ENCODE data around the gene MMRN1.

MMRN1 gene

DNA sequence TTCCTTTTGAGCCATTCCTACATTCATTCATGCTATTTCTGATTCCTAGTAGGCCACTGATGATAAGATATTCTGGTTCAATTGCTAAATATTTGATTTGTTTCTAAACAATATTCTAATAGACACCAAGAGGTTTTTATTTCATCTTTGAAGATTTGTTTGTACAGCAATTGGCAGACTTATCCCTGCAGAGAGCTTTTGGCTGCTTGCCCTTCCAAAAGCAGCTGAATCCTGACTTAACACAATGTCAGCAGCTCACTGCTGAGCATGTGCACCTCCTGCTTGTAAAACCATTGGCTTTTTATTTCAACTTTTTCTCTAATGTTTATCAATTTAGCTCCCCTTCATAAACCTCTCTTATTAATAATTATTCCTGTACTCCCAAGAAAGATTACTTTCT is 45.3 kb downstream of the MMRN1 start:
- no peak overlapping the region for H3K9ac ChIP-seq (ENCODE audit: low read depth in 1 of 2, low read length in 2 of 2)
- no peaks in the 10 kb centered on the region for H3K36me3 ChIP-seq (ENCODE audit: control insufficient read depth in 2 of 2, insufficient read depth in 2 of 2, low read length in 2 of 2)
- no peak overlapping the region for H3K27ac ChIP-seq (ENCODE audit: low read depth in 2 of 2, low read length in 2 of 2)
- no peak overlapping the region for H3K4me3 ChIP-seq (ENCODE audit: low read length in 2 of 2)
- no peaks in the 10 kb centered on the region for H3K4me1 ChIP-seq (ENCODE audit: control insufficient read depth in 2 of 2, insufficient read depth in 2 of 2, low read length in 2 of 2)
- no peaks in the 10 kb centered on the region for H3K27me3 ChIP-seq (ENCODE audit: control insufficient read depth in 2 of 2, insufficient read depth in 2 of 2, low read length in 2 of 2)
- no peaks in the 10 kb centered on the region for H3K9me3 ChIP-seq (ENCODE audit: control insufficient read depth in 2 of 2, low read length in 2 of 2)

DNA sequence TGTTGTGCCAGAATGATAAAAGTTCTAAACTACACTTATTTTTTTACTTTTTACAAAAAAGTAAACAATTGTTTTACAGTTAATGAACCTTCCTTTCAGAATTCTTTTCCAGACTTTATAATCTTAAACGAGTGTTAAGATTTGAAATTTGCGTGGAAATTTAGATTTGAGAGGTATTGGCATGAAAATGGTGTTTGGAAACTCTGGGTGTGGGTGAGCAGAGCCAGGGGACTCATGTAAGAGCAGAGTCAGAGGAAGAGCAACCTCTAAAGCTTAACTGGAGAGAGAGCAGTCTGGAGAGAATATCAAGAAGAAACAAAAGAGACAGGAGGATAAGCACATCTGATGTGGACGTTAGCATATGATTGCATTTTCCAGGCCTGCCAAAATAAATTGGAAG is 48.2 kb downstream of the MMRN1 start:
- no peak overlapping the region for H3K4me3 ChIP-seq (ENCODE audit: low read length in 2 of 2)
- H3K9ac ChIP-seq (ENCODE audit: low read depth in 1 of 2, low read length in 2 of 2) = no peak overlapping the region
- no peaks in the 10 kb centered on the region for H3K9me3 ChIP-seq (ENCODE audit: control insufficient read depth in 2 of 2, low read length in 2 of 2)
- H3K4me1 ChIP-seq (ENCODE audit: control insufficient read depth in 2 of 2, insufficient read depth in 2 of 2, low read length in 2 of 2) = no peaks in the 10 kb centered on the region
- H3K27me3 ChIP-seq (ENCODE audit: control insufficient read depth in 2 of 2, insufficient read depth in 2 of 2, low read length in 2 of 2) = no peaks in the 10 kb centered on the region
- H3K27ac ChIP-seq (ENCODE audit: low read depth in 2 of 2, low read length in 2 of 2) = no peak overlapping the region
- H3K36me3 ChIP-seq (ENCODE audit: control insufficient read depth in 2 of 2, insufficient read depth in 2 of 2, low read length in 2 of 2) = no peaks in the 10 kb centered on the region

DNA sequence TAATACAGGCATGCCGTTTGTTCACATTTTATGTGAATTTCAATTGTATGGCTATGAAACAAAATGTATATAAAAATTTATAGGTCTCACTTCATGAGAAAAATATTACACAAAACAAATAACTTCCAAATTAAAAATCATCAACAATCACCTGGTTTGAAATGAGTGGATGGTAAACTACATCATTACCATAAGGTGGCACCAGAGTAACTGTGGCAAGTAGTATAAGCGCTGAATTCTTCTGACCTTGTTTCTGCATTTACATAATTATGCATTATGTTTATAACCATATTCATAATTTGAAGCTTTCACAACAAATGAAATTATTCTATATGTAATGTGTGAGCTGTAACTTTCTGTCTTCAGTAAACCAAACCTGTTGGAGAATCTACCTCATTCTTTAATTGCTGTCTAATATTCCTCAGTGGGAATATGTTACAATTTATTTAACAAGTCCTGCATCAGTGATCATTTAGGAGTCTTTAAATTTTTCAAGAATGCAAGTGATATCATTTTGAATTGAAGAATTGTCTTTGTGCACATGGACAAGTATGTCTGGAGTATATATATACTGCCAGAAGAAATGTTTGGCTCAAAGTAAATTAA is 55.2 kb downstream of the MMRN1 start:
- Histone ChIP-seq H3K4me1 (ENCODE audit: control insufficient read depth in 2 of 2, insufficient read depth in 2 of 2, low read length in 2 of 2) (no peaks in the 10 kb centered on the region), H3K27me3 (ENCODE audit: control insufficient read depth in 2 of 2, insufficient read depth in 2 of 2, low read length in 2 of 2) (no peaks in the 10 kb centered on the region), H3K4me3 (ENCODE audit: low read length in 2 of 2) (no peak overlapping the region), H3K9ac (ENCODE audit: low read depth in 1 of 2, low read length in 2 of 2) (no peak overlapping the region), H3K36me3 (ENCODE audit: control insufficient read depth in 2 of 2, insufficient read depth in 2 of 2, low read length in 2 of 2) (no peaks in the 10 kb centered on the region), H3K27ac (ENCODE audit: low read depth in 2 of 2, low read length in 2 of 2) (no peak overlapping the region), H3K9me3 (ENCODE audit: control insufficient read depth in 2 of 2, low read length in 2 of 2) (no peaks in the 10 kb centered on the region)

DNA sequence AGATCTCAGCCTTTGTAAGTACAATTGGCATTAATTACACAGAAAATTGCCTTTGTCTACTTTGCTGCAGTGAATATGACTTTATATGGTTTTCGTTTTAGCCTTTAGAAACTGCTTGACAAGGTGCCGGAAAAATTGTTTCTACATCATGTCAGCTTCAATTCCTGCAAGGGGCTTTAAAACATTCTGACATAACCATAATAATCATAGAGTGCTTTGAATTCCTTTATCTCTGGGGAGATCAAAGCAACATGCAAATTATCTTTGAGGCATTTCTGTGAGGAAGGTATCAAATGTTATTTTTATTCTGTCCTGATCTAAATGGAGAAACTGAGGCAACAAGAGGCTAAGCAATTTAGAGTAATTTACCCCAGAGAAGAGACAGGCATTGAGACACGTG is 57.8 kb downstream of the MMRN1 start:
- no peaks in the 10 kb centered on the region for H3K9me3 ChIP-seq (ENCODE audit: control insufficient read depth in 2 of 2, low read length in 2 of 2)
- H3K27ac ChIP-seq (ENCODE audit: low read depth in 2 of 2, low read length in 2 of 2) = no peak overlapping the region
- H3K4me1 ChIP-seq (ENCODE audit: control insufficient read depth in 2 of 2, insufficient read depth in 2 of 2, low read length in 2 of 2) = no peaks in the 10 kb centered on the region
- no peak overlapping the region for H3K9ac ChIP-seq (ENCODE audit: low read depth in 1 of 2, low read length in 2 of 2)
- no peaks in the 10 kb centered on the region for H3K36me3 ChIP-seq (ENCODE audit: control insufficient read depth in 2 of 2, insufficient read depth in 2 of 2, low read length in 2 of 2)
- no peak overlapping the region for H3K4me3 ChIP-seq (ENCODE audit: low read length in 2 of 2)
- no peaks in the 10 kb centered on the region for H3K27me3 ChIP-seq (ENCODE audit: control insufficient read depth in 2 of 2, insufficient read depth in 2 of 2, low read length in 2 of 2)

DNA sequence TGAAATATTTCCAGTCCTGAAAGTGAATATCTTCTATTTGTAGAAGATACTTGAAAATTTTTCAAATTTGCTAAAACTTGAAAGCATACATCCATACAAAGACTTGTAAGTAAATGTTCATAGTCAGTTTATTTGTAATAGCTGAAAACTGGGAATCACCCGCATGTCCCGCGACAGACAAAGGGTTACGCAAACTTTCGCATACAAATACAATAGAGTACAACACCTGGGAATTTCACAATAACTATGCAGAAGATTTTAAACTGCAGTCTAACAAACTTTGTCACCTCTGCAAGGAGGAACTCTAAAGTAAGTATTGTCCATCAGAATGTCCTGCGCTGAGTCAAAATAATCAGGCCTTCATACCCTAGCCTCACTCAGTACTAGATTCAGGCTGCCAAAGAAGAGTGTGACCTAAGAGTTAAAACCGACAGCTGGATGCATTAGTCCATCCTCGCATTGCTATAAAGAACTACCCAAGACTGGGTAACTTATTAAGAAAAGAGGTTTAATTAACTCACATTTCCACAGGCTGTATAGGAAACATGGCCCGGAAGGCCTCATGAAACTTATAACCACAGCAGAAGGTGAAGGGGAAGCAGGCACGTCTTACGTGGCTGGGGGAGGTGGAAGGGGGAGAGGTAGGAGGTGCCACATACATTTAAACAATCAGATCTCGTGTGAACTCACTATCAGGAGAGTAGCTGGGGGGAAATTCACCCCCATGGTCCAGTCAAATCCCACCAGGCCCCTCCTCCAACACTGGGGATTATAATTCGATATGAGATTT is 60.4 kb downstream of the MMRN1 start:
- H3K36me3 ChIP-seq (ENCODE audit: control insufficient read depth in 2 of 2, insufficient read depth in 2 of 2, low read length in 2 of 2) = no peaks in the 10 kb centered on the region
- no peak overlapping the region for H3K27ac ChIP-seq (ENCODE audit: low read depth in 2 of 2, low read length in 2 of 2)
- no peak overlapping the region for H3K9ac ChIP-seq (ENCODE audit: low read depth in 1 of 2, low read length in 2 of 2)
- H3K4me1 ChIP-seq (ENCODE audit: control insufficient read depth in 2 of 2, insufficient read depth in 2 of 2, low read length in 2 of 2) = no peaks in the 10 kb centered on the region
- no peak overlapping the region for H3K4me3 ChIP-seq (ENCODE audit: low read length in 2 of 2)
- no peaks in the 10 kb centered on the region for H3K9me3 ChIP-seq (ENCODE audit: control insufficient read depth in 2 of 2, low read length in 2 of 2)
- H3K27me3 ChIP-seq (ENCODE audit: control insufficient read depth in 2 of 2, insufficient read depth in 2 of 2, low read length in 2 of 2) = no peaks in the 10 kb centered on the region

DNA sequence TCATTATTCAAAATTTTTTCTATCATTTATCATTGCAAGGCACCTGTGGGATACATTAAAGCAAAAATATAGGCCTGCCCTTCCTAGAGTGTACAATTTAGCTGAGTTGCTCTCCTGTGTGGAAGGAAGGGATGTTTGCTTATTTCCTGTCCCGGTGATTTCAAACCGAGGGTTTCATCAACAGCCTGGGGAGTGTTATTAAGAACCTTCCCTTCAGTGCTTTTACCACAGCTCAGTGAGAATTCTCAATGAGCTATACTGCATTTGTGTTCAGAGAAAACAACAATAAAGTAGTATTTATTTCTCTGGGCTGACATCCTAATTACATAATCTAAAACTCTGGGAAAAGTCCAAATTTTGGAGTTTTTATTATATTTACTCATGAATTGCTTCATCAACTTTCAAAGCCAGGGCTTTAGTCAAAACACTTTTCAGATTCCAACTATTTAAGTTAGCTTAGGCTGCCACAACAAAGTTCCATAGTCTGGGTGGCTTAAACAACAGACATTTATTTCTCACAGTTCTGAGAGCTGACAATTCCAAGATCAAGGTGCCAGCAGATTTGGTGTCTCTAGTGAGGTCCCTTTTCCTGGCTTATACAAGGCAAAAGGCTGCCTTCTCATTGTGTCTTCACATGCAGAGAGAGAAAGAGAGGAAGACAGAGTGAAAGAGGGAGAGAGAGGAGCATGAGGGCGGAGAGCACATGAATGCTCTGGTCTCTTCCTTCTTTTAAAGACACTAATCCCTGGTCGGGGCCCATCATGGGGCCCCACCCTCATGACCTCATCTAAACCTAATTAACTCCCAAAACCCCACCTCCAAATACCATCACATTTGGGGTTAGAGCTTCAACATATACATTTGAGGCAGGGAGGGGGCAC is 62.6 kb downstream of the MMRN1 start:
- no peak overlapping the region for H3K9ac ChIP-seq (ENCODE audit: low read depth in 1 of 2, low read length in 2 of 2)
- H3K4me3 ChIP-seq (ENCODE audit: low read length in 2 of 2) = no peak overlapping the region
- H3K27ac ChIP-seq (ENCODE audit: low read depth in 2 of 2, low read length in 2 of 2) = no peak overlapping the region
- no peaks in the 10 kb centered on the region for H3K27me3 ChIP-seq (ENCODE audit: control insufficient read depth in 2 of 2, insufficient read depth in 2 of 2, low read length in 2 of 2)
- H3K9me3 ChIP-seq (ENCODE audit: control insufficient read depth in 2 of 2, low read length in 2 of 2) = no peaks in the 10 kb centered on the region
- H3K36me3 ChIP-seq (ENCODE audit: control insufficient read depth in 2 of 2, insufficient read depth in 2 of 2, low read length in 2 of 2) = no peaks in the 10 kb centered on the region
- no peaks in the 10 kb centered on the region for H3K4me1 ChIP-seq (ENCODE audit: control insufficient read depth in 2 of 2, insufficient read depth in 2 of 2, low read length in 2 of 2)

DNA sequence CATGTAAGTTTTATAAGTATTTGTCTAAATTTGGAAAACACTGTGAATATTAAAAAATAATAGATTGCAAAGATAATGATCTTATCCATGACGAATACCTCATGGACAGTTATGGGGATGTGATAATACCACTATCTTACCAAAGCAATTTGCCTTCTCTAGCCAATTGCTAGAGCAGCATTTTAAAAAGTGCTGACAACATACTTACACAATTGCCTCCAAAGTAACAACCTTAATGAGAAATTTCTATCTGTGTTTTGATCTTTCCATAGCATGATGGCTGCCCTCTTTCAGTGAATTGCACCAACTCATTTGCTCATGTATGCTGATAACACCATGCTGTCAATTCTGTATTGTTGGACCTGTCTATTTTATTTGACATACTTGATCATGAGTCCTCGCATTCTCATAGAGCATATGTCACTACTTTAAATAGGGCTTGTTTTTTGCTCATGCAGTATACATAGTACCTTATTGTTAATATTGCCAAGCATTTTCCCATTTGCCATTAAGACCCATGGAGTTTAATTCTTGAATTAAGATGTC is 87.2 kb downstream of the MMRN1 start:
- Histone ChIP-seq H3K4me3 (ENCODE audit: low read length in 2 of 2) (no peak overlapping the region), H3K9me3 (ENCODE audit: control insufficient read depth in 2 of 2, low read length in 2 of 2) (no peaks in the 10 kb centered on the region), H3K9ac (ENCODE audit: low read depth in 1 of 2, low read length in 2 of 2) (no peak overlapping the region), H3K27me3 (ENCODE audit: control insufficient read depth in 2 of 2, insufficient read depth in 2 of 2, low read length in 2 of 2) (no peaks in the 10 kb centered on the region), H3K4me1 (ENCODE audit: control insufficient read depth in 2 of 2, insufficient read depth in 2 of 2, low read length in 2 of 2) (no peaks in the 10 kb centered on the region), H3K36me3 (ENCODE audit: control insufficient read depth in 2 of 2, insufficient read depth in 2 of 2, low read length in 2 of 2) (no peaks in the 10 kb centered on the region), H3K27ac (ENCODE audit: low read depth in 2 of 2, low read length in 2 of 2) (no peak overlapping the region)

DNA sequence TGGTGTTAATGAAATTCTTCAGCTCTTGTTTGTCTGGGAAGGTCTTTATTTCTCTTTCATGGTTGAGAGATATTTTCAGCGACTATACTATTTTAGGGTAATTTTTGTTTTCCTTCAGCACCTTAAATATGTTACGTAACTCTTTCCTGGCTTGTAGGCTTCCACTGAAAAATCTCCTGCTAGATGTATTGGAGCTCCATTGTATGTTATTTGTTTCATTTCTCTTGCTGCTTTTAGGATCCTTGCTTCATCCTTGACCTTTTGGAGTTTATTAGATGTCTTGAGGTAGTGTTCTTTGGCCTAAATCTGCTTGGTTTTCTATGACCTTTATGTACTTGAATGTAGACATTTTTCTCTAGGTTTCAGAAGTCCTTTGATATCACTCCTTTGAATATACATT is 93.6 kb downstream of the MMRN1 start:
- no peak overlapping the region for H3K9ac ChIP-seq (ENCODE audit: low read depth in 1 of 2, low read length in 2 of 2)
- H3K9me3 ChIP-seq (ENCODE audit: control insufficient read depth in 2 of 2, low read length in 2 of 2) = no peaks in the 10 kb centered on the region
- no peak overlapping the region for H3K27ac ChIP-seq (ENCODE audit: low read depth in 2 of 2, low read length in 2 of 2)
- H3K4me1 ChIP-seq (ENCODE audit: control insufficient read depth in 2 of 2, insufficient read depth in 2 of 2, low read length in 2 of 2) = no peaks in the 10 kb centered on the region
- no peaks in the 10 kb centered on the region for H3K36me3 ChIP-seq (ENCODE audit: control insufficient read depth in 2 of 2, insufficient read depth in 2 of 2, low read length in 2 of 2)
- H3K27me3 ChIP-seq (ENCODE audit: control insufficient read depth in 2 of 2, insufficient read depth in 2 of 2, low read length in 2 of 2) = no peaks in the 10 kb centered on the region
- H3K4me3 ChIP-seq (ENCODE audit: low read length in 2 of 2) = no peak overlapping the region

DNA sequence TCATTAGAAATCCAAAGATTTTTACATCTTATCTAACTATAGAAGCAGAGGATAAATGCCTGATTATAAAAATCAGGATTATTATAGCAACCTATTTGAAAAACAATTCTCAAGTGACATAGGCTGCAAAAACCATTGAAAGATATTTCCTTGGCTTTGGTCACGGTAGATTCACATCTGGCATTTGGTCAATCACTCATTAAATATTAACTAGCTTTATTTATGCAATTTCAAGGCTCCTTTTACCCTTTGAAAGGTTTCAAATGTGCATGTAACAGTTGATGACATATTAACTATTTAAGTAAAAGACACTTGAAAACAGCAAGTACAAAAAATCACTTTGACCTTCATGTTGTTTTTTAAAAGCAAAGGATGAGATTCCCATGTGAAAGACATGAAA is 98.1 kb downstream of the MMRN1 start:
- Histone ChIP-seq H3K36me3 (ENCODE audit: control insufficient read depth in 2 of 2, insufficient read depth in 2 of 2, low read length in 2 of 2) (no peaks in the 10 kb centered on the region), H3K27me3 (ENCODE audit: control insufficient read depth in 2 of 2, insufficient read depth in 2 of 2, low read length in 2 of 2) (no peaks in the 10 kb centered on the region), H3K9ac (ENCODE audit: low read depth in 1 of 2, low read length in 2 of 2) (no peak overlapping the region), H3K4me1 (ENCODE audit: control insufficient read depth in 2 of 2, insufficient read depth in 2 of 2, low read length in 2 of 2) (no peaks in the 10 kb centered on the region), H3K4me3 (ENCODE audit: low read length in 2 of 2) (no peak overlapping the region), H3K9me3 (ENCODE audit: control insufficient read depth in 2 of 2, low read length in 2 of 2) (no peaks in the 10 kb centered on the region), H3K27ac (ENCODE audit: low read depth in 2 of 2, low read length in 2 of 2) (no peak overlapping the region)

All from mucosa of rectum (tissue), 2 donors.